K562 (cell line): Measurements from ENCODE around the gene FUCA1. TPM values are rescaled to one million over a fixed set of nuclear protein-coding genes. Genes with fewer than 3 reads are reported as not detected.

Source experiments
- MTA3 ChIP-seq: fragments of 450-650 bp; formaldehyde crosslinking; IDR thresholded peaks from 2 replicates; pipeline ENCODE4 v1.6.1; 2017; ENCODE audit warnings: mild to moderate bottlenecking, borderline replicate concordance
- RCOR1 ChIP-seq, 2 experiments: IDR thresholded peaks; 2 replicates each; pipeline ENCODE4 v1.6.1; 2012; ENCODE audit warnings: low read depth in 2 of 2, low read length in 2 of 2, borderline replicate concordance in 1 of 2, improper control_type of control experiment in 1 of 2
- SIN3B ChIP-seq: fragments of 450-650 bp; IDR thresholded peaks from 2 replicates; pipeline ENCODE4 v1.6.1; 2017; ENCODE audit warnings: low read depth, mild to moderate bottlenecking, moderate library complexity
- ZBTB40 ChIP-seq, 2 experiments: fragments of 450-650 bp in 1 of 2; sonication (generic) in 1 of 2; formaldehyde crosslinking in 1 of 2; IDR thresholded peaks; 2 replicates each; pipeline versions ENCODE4 v1.7.1 to v1.9.0; 2016 to 2022; ENCODE audit warnings: inconsistent platforms in 1 of 2, mild to moderate bottlenecking in 1 of 2, missing genetic modification reagents in 1 of 2
- polyA plus RNA-seq, 8 experiments: library from polyadenylated mRNA; depleted of rRNA in 4 of 8; stranded (reverse) in 5 of 8; unstranded in 3 of 8; fragments of >200 nt; fragmentation: Nextera tagmentation in 2 of 8; fragmentation: Illumina TruSeq in 1 of 8; extraction: Ambion mirVana in 2 of 8; extraction: Trizol in 1 of 8; gene quantifications; 2 replicates each; pipeline versions ENCODE4 v1.2.1 to v1.2.3, GENCODE V29; 2011 to 2014; ENCODE audit warnings: inconsistent platforms in 1 of 8, missing spikeins in 1 of 8
- total RNA-seq, 7 experiments: library from RNA; depleted of rRNA in 6 of 7; stranded (reverse); fragments of >200 nt in 6 of 7; fragmentation: Illumina TruSeq in 2 of 7; extraction: Trizol in 2 of 7; gene quantifications; 2 replicates each; pipeline versions ENCODE4 v1.2.1 to v1.2.3, GENCODE V29; 2011 to 2021; ENCODE audit warnings: low replicate concordance in 1 of 7

The FUCA1 gene
- total and polyA plus RNA-seq, 9 of the 15 experiments (the other 6 are each of a cell fraction or from before 2014, with no cell fraction given): 7.0 to 20.5 (median 13.5) TPM

- TF ChIP-seq ZBTB40 (IDR thresholded peaks at IDR 0.05) (no peak), ZBTB40 (CRISPR knock-in tag; IDR thresholded peaks at IDR 0.05) (no peak), RCOR1 (IDR thresholded peaks at IDR 0.05; ENCODE audit: borderline replicate concordance in 1 of 2, low read depth in 2 of 2, low read length in 2 of 2) (no peak), SIN3B (no peak), MTA3 (no peak)
- TF ChIP-seq, all 486 proteins: peak for 0
These were observed 43.8 kb upstream of the FUCA1 start (continued) for GRCh38 chr1:23911921-23912320.
